ENCODE data around the gene SNX7. TPM values are rescaled to one million over a fixed set of nuclear protein-coding genes. Genes with fewer than 3 reads are reported as not detected.
A peak's percentile ranks its signal among the peaks of the same experiment; 100 is the strongest.

The SNX7 gene
- total RNA-seq, result 48.3 TPM

DNA sequence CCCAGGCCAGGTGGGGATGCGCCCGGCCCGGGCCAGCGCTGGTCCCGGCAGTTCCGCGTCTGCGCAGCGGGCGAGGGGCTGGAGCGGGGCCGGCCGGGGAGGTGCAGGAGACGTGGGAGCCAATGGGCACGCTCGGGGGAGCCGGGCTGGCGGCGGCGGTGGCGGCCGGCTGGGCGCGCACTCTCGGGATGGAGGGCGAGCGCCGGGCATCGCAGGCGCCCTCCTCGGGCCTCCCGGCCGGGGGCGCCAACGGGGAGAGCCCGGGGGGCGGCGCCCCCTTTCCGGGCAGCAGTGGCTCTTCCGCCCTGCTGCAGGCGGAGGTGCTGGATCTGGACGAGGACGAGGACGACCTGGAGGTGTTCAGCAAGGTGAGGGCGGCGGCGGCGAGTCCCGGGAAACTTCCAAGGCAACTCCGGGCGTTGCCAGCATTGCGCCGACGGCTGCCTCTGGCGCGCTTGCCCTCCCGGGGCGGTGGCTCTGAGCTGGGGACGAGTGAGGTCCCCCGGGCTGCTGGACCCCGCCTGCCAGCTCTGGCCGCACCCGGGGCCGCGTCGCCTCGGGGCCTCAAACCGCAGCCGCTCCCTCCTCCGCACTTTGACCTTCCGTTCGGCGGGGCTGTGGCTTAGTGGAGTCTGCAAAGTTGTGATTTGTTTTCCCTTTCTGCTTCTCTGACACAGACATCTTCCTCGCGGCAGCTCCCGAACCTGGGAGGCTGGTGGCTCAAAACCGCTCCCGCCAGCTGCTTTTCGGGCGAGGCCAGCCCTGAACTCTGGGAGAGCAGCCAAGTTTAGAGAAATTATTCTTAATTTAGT lies at the start of gene SNX7:
Gene SNX7, plus strand, starts transcription at position 178 of the 812 bp plus-strand sequence. Its CDS starts 11 bp downstream, at position 189.
- peak; percentile 91 for DNase-seq

DNA sequence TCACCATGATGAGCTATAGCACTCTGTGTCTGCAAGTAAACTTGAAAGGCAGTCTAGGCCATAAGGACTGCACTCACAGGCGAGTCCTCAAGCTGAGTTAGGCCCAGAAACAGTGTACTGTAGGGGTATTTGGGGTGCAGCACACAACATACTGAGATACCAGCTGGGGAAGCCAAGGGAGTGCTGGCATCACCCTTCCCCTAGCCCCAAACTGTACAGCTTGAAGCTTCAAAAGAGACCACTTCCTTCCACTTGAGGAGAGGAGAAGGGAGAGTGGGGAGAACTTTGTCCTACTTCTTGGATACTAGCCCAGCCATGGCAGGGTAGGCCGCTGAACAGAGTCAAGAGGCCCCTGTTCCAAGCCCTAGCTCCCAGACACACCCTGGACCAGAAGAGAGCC lies 24.2 kb upstream of the SNX7 start:
- no peak for DNase-seq

- no peak for DNase-seq
Observed at GRCh38 chr1:98638185-98638584, 23.3 kb upstream of the SNX7 start.

GRCh38 chr1:98644510-98644909 lies 17.0 kb upstream of the SNX7 start:
- no peak for DNase-seq

- no peak for DNase-seq
Observed at GRCh38 chr1:98651116-98651632, 10.3 kb upstream of the SNX7 start.

GRCh38 chr1:98653123-98653522 lies 8.4 kb upstream of the SNX7 start:
- DNase-seq, result no peak

DNA sequence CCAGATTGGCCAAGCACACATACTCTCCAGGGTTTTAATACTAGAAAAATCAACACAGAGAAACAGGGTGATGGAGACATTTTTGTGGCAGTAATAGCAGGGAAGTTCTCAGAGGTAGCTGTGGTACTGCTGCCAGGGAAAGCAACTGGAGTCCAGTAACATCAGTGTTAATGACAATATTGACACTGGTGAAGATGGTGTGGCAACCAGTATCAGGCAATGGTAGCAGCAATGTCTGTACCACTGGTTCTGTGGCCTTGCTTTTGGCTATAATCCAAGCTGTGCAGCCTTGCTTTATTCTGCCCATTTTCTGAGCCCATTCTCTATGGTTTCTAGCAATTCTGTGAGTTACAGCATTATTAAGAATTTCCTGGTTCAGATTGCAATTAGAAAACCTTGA lies 1.6 kb upstream of the SNX7 start:
- DNase-seq, result no peak

- peak; percentile 41 for DNase-seq
Observed at GRCh38 chr1:98660940-98661543, 479 bp upstream of the SNX7 start.

DNA sequence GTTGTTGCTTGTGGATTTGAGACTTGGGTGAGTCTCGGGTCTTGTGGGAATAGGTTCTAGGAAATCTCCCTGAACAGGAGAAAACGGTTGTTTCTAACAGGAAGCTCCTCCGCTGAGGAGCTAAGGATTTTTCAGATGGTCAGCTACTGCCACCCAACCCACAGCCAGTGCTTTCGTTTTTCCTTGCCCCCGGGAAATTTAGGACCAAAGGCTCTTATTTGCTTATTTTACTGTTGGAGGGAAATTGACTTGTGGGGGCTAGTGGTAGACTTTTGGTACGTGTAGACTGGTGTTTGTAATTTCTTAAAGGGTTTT lies 792 bp downstream of the SNX7 start:
- no peak for DNase-seq

- no peak for DNase-seq
Observed at GRCh38 chr1:98668733-98669132, 7.2 kb downstream of the SNX7 start.

DNA sequence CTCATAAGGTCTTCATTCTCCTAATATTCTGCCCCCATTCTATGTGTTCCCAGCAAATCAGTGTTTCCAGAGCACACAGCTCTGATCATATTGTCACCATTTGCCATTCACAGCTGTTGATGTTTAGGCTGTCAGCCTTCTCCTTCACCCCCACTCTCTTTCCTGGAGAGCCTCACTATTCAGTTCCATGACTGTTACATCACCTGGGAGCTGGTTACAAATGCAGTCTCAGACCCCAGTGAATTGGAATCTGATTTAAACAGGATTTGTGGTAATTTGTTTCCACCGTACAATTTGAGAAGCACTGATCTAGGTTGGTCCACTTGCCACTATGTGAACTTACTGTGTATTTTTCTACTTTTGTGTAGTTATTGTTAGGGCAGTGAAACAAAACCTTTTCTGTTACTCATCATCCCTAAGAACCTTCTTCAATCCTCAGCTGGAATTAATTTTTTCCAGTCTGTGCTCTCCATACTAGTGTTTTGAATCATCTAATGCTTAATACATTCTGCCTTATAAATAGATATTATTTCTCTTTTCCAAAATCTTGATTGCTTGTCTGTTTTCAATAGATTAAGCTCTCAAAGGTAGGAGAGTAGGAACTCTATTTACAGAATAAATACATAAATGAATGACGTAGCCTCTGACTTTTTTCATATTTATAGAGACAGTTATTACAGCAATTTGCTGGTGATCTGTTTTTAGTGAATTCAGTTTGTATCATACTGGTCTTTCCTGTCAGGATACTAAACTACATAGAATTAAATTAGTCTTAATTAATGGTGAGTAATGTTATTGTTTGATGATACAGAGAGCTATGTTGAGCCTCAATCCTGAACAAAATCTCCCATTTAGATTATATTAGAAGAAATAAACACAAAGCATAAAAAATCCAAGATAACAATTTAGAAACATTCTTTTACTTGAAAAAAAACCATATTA lies 8.1 kb downstream of the SNX7 start:
- no peak for DNase-seq

- DNase-seq, result no peak
Observed at GRCh38 chr1:98672189-98672588, 10.7 kb downstream of the SNX7 start.

GRCh38 chr1:98674075-98674781 lies 12.7 kb downstream of the SNX7 start:
- no peak for DNase-seq

DNA sequence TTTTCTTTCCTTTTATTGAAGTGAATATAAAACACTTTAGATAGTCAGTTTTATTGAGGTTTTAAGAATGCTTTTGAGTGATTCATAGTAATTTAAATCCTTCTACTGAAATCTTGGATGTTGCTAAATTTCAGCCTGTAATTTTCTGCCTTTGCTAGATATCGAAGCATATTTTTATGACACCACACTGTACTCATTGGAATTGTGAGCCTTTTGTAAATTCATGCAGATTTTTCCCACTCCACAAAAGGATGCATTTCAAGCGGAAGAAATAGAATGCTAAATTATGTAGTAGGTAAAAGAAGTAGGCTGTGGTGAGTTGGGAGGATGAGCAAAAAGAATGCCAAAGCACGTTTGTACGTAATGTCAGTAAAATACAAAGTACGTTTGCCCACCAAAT lies 13.8 kb downstream of the SNX7 start:
- DNase-seq, result no peak

GRCh38 chr1:98677288-98677687 lies 15.8 kb downstream of the SNX7 start:
- no peak for DNase-seq

- DNase-seq, result no peak
Observed at GRCh38 chr1:98681812-98682211, 20.3 kb downstream of the SNX7 start.

GRCh38 chr1:98688110-98688739 lies 26.7 kb downstream of the SNX7 start:
- DNase-seq, result no peak

GRCh38 chr1:98690576-98690975 lies 29.1 kb downstream of the SNX7 start:
- DNase-seq, result no peak

- peak; percentile 5 for DNase-seq
Observed at GRCh38 chr1:98692482-98692881, 31.0 kb downstream of the SNX7 start.

GRCh38 chr1:98693385-98693784 lies 31.9 kb downstream of the SNX7 start:
- no peak for DNase-seq

GRCh38 chr1:98696077-98696476 lies 34.6 kb downstream of the SNX7 start:
- no peak for DNase-seq

DNA sequence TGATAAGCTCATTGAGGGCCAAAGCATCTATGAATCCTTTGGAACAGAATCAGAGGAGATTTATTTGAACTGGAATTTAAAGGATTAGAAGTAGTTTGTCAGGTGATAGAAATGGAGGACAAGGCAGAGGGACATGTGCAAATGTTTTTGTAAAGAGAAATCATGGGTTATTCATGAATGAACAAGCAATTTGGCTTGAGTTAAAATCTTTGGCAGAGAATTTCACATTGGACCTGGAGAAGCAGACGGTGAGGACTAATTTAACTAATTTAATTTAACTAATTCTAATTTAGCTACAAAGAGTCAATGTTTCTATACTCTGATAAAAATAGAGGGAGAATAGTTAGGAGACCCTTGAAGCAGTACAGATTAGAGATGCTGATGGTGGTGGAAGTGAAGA lies 36.3 kb downstream of the SNX7 start:
- DNase-seq, result no peak
